ENCODE data around the gene HIRA. TPM values are rescaled to one million over a fixed set of nuclear protein-coding genes. Genes with fewer than 3 reads are reported as not detected.
A peak's percentile ranks its signal among the peaks of the same experiment; 100 is the strongest.

Gene HIRA
- total and polyA plus RNA-seq, 9 of the 15 experiments (the other 6 are each of a cell fraction or from before 2014, with no cell fraction given) = 0.96 to 132 (median 58.4) TPM

GRCh38 chr22:19396934-19397733 is 34.4 kb downstream of the HIRA start:
- intact Hi-C loops (cut with micrococcal nuclease) = loop anchor here (1.0 to 10.0 kb wide), 6 partner anchors 11 to 228 kb away; partner anchors contain the start of genes C22orf39, CDC45 and UFD1
- H4K20me1 ChIP-seq (replicated peaks; ENCODE audit: control insufficient read depth, insufficient read depth, low read length) = 0 out of 2 replicates have a peak, but pooled peaks cover 5% of the 10 kb centered on the region
- H3K4me2 ChIP-seq (ENCODE audit: insufficient read depth, low read length) = peak overlapping the region; percentile 48
- CTCF ChIA-PET (ENCODE audit: low intra/inter-chr PET ratio) = interaction anchor here (0.6 to 1.0 kb wide), 3 partner anchors 23 to 285 kb away, joined by 3 read pairs; no protein-coding TSS in a partner anchor
- peak overlapping the region; percentile 54 to 80; a peak in 3 of 4 replicates for H3K9ac ChIP-seq (ENCODE audit: insufficient read depth in 1 of 2, low read depth in 2 of 2, low read length in 2 of 2)
- DNase-seq (ENCODE audit: extremely low read depth in 1 of 4, low spot score in 3 of 4) = peak; percentile 97 to 100 (median 99)
- no TSS peak for BruUV-seq (replicated peaks)
- H3K4me3 ChIP-seq = no peak overlapping the region; the same call in 1 of the 2 replicates
- peak; percentile 100 for FAIRE-seq
- peaks cover 11% of the 10 kb centered on the region for H3K9me1 ChIP-seq (ENCODE audit: control insufficient read depth, insufficient read depth, low read length)
- H3K27me3 ChIP-seq (ENCODE audit: control insufficient read depth in 2 of 2, insufficient read depth in 2 of 2, low read length in 2 of 2) = no peaks in the 10 kb centered on the region
- peak overlapping the region; percentile 28 for H2AFZ ChIP-seq (ENCODE audit: low read depth, low read length)
- WGBS (ENCODE audit: insufficient coverage, low coverage, missing lambda C conversion rate) = 3% methylated on average over 6 of the region's 6 CpGs
- peak; percentile 98 for ATAC-seq
- peaks cover 31 to 32% of the 10 kb centered on the region in 2 experiments for H3K4me1 ChIP-seq (replicated peaks in 1 of 2; ENCODE audit: control insufficient read depth in 2 of 2, insufficient read depth in 2 of 2, low read length in 2 of 2)
- in situ Hi-C loops (cut with MboI) = no loop called here
- H3K9me3 ChIP-seq (replicated peaks; ENCODE audit: control insufficient read depth, insufficient read depth, low read depth, low read length) = no peaks in the 10 kb centered on the region
- H3K36me3 ChIP-seq (ENCODE audit: control insufficient read depth, insufficient read depth, low read length) = peaks cover 94% of the 10 kb centered on the region
- POLR2A ChIA-PET = interaction anchor here (0.6 to 15.8 kb wide), 28 partner anchors 10 to 625 kb away, joined by 3 to 245 read pairs (median 6); partner anchors contain the start of genes C22orf39, CDC45, DGCR2 and HIRA
- peak overlapping the region; percentile 73 for H3K27ac ChIP-seq (ENCODE audit: extremely low read depth, low read depth, low read length)
- H3K79me2 ChIP-seq (ENCODE audit: control insufficient read depth, insufficient read depth, low read length) = peaks cover 15% of the 10 kb centered on the region; the same call in 2 of the 3 replicates
- no peak for TF ChIP-seq STAT5B (CRISPR knock-in tag; IDR thresholded peaks at IDR 0.05)
- no peak for TF ChIP-seq HIVEP1 (CRISPR knock-in tag; IDR thresholded peaks at IDR 0.05)
- TF ChIP-seq JUND (IDR thresholded peaks at IDR 0.05; ENCODE audit: borderline replicate concordance, low read depth, low read length) = peak; percentile 98
- no peak for TF ChIP-seq JUND (tag; IDR thresholded peaks at IDR 0.05; ENCODE audit: borderline replicate concordance, low read depth, low read length)
- no peak for TF ChIP-seq MXD1 (CRISPR knock-in tag; IDR thresholded peaks at IDR 0.05; ENCODE audit: borderline replicate concordance, poor library complexity, severe bottlenecking)
- peak; percentile 89 for TF ChIP-seq HBP1 (CRISPR knock-in tag; IDR thresholded peaks at IDR 0.05)
- 0 out of 2 replicates have a peak, but pooled peaks have one; percentile 6 for TF ChIP-seq ERF (CRISPR knock-in tag; IDR thresholded peaks at IDR 0.05)
- TF ChIP-seq CREBBP (IDR thresholded peaks at IDR 0.05; ENCODE audit: low read depth, low read length) = no peak
- TF ChIP-seq CEBPZ (IDR thresholded peaks at IDR 0.05; ENCODE audit: borderline replicate concordance, low read depth, low read length) = no peak
- TF ChIP-seq ETS1 (conservative IDR thresholded peaks at IDR 0.05; ENCODE audit: control insufficient read depth, low read depth, low read length) = no peak
